ENCODE results near the gene KRTAP8-1.

- TF ChIP-seq CTCF (IDR thresholded peaks at IDR 0.05): no peak
- no peak for TF ChIP-seq POLR2AphosphoS5 (IDR thresholded peaks at IDR 0.05)
Observed at GRCh38 chr21:30793581-30794314, 19.3 kb downstream of the KRTAP8-1 start.

All from esophagus muscularis mucosa (tissue), 3 donors.